Raji (cell line): ENCODE measurements around the gene LNPK.

Experiments used
- POLR2A ChIP-seq: IDR thresholded peaks from 2 replicates; pipeline ENCODE4 v1.6.1; 2011; ENCODE audit warnings: low read depth, low read length, control low read depth; ENCODE audit not compliant: insufficient read depth

The LNPK gene

DNA sequence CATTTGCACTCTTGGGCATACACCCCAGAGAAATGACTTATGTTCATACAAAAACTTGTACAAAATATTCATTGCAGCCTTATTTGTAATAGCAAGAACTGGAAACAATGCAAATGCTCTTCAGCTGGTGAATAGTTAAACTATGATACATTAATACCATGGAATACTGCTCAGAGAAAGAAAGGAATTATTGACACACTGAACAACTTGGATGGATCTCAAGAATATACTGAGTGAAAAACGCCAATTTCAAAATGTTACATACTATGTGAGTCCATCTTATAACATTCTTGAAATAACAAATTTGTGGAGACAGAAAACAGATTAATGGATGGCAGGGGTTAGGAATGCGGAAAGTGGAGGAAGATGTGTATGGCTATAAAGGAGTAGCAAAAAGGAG lies 17.2 kb downstream of the LNPK start:
- no peak for TF ChIP-seq POLR2A

DNA sequence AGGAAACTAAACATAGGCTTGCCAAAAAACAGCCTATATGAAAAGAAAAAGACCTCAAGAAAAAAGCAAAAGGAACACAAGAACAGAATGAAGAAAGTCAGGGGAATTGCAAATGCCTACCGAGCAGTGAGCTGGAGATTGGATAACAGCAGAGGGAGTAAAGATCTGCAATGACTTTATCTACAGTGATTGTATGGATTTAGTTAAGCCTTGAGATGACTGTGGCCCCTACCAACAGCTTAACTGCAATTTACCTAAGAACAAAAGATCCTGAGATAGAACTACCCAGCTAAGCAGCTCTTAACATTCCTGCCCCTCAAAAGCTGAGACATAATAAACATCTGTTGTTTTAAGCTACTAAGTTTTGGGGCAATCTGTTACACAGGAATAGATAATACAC lies 20.5 kb downstream of the LNPK start:
- TF ChIP-seq POLR2A, result no peak

DNA sequence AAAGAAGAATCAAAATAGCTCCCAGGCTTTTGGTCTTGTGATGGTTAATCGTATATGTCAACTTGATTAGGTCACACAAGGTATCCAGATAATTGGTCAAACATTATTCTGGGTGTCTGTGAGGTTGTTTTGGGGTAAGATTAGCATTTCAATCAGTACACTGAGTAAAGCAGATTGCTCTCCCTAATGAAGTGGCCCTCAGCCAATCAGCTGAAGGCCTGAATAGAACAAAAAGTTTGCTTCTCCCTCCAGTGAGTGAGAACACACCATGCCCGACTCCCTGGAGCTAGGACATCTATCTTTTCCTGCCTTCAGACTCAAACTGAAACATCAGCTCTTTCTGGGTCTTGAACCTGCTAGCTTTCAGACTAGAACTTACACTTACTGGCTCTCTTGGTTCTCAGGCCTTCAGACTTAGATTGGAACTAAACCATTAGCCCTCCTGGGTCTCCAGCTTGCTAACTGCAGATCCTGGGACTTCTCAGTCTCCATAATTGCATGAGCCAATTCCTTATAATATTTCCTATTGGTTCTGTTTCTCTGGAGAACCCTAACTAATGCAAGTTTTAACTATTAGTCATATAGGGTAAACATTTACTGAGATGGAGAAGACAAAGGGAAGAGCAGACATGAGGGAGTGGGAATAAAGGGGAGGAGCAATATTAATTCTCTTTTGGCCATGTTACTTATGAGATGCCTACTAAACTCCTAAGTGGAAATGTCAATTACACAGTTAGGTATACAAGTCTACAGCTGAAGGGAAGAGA lies 25.5 kb downstream of the LNPK start:
- no peak for TF ChIP-seq POLR2A

DNA sequence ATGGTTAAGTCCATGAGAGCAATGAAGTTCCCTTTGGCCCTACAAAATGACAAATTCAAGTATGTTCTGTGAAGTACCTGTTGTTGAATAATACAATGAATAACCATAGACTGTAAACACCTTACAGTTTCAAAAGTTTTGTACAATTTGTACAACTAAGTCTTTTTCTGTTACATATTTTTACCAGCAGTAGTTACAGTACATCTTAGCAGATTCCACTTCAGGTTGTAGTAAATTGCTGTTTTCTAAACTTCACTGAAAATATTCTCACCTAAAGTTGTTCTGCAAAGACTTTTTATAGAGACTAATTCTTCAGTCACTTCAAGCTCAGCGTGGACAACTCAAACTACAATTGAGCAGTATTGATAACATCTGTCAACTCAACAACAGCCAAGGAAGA lies 28.7 kb downstream of the LNPK start:
- TF ChIP-seq POLR2A, result no peak

DNA sequence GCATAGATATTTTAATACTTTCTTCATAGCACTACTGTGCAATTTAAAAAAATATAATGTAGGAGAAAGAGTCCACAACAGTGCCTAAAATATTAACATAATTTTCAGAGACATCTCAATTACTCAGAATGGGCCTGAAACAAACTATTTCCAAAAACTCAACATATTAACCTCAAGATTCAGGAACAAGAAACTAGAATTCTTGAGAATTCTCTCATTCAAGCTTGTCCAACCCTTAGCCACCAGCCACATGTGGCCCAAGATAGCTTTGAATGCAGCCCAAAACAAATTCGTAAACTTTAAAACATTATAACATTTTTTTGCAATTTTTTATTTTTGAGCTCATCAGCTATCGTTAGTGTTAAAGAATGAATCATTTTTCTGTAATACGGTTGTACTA lies 35.2 kb downstream of the LNPK start:
- TF ChIP-seq POLR2A, result no peak

DNA sequence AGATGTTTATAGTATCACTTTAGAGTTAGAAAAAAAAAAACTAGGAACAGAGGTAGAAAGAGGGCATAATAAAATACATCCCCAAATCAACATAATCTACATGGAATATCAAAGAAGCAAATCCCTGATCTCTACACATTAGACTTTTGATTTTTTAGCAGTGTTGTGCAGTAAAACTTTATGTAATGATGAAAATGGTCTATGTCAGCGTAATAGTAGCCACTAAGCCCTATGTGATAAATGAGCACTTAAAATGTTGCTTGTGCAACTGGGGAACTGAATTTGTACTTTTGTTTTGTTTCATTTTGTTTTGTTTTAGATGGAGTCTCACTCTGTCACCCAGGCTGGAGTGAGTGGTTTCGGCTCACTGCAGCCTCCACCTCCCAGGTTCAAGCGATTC lies 36.3 kb downstream of the LNPK start:
- no peak for TF ChIP-seq POLR2A

DNA sequence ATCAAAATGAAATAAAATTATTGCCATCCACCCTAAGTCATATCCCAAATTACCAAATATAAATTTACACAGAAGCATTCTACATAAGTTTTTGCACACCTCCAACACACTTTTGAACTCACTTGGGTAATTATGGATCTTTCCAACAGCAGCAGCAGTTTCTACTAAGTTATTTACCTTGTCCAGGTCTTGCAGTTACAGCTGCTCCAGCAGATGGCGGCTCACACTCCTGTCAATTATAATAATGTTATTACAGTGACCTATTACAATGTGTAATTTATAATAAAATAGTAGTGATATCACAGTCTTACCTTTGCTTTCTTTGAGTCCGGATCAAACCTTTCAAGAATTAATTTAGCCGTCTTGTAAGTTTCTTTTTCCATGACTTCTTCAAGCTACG lies 37.9 kb downstream of the LNPK start:
- no peak for TF ChIP-seq POLR2A

DNA sequence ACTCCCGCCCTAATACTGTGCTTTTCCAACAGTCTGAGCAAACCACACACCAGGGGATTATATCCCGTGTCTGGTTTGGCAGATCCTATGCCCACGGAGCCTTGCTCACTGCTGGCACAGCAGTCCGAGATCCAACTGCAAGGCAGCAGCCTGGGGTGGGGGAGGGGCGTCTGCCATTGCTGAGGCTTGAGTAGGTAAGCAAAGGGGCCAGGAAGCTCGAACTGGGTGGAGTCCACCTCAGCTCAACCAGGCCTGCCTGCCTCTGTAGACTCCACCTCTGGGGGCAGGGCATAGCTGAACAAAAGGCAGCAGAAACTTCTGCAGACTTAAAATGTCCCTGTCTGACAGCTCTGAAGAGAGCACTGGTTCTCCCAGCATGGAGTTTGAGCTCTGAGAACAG lies 44.2 kb downstream of the LNPK start:
- TF ChIP-seq POLR2A, result no peak

DNA sequence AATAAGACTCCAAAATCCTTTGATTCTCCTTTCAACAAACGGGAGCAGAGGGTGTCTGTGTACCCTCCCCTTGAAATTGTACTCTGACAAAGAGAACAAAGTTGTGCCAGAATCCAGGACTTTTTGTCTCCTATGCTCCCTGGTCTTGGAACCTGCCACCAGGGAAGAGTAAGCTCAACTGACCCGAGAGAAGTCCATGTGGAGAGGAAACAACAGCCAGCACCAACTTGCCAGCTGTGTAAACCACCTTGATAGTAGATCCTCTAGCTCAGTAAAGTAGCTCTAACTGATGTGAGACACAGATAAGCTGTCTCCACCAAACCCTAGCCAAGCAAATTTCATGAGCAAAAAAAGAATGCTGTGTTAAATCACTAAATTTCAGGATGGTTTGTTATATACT lies 46.9 kb downstream of the LNPK start:
- TF ChIP-seq POLR2A, result no peak

DNA sequence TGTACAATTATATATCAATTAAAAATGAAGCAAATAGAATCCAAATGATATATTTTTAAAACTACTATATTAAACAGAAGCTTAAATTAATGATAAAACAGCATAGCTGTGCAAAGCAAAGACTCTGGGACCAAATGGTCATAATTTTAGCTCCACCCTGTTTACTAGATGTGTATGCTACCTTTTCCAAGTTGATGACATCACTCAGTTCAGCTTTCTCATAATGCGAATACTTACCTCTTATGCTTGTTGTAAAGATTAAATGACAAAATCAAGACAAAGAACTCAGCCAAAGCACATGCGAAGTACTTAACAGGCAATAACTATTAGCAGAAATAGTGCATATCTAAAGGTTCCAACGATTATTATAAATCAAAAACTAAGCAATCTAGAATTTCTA lies 51.6 kb downstream of the LNPK start:
- TF ChIP-seq POLR2A, result no peak

DNA sequence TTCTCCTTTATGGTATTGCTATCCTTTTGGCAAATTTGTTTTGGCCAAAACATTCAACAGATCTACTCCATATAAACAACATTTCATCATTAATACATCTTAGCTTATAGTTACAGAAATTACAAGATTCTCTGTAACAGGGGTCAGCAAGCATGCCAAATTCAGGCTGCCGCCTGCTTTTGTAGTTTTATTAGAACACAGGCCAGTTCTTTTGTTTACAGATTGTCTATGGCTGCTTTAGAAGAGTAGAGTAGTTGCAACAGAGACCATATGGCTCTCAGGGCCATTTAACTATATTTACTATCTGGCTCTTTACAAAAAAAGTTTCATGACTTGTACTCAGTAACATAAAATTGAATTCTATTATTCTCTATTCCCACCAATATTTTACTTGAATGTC lies 53.9 kb downstream of the LNPK start:
- no peak for TF ChIP-seq POLR2A

DNA sequence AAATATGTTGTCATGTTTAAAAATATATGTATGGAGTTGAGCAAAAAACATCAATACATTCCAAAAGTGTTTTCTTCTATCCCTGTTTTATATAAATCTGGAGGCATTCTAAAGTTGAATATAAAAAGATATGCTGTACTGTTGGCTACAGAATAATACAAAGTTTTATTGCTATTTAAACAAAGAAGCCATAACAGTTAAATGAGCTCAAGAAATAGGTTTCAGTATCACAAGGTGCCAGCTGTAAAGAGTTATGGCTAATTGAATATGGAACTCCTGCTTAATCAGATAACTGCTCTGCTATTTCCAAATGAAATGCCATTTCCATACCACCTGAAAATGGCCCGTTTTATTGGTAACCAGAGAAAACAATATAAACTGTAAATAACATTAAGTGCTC lies 55.0 kb downstream of the LNPK start:
- TF ChIP-seq POLR2A, result no peak

DNA sequence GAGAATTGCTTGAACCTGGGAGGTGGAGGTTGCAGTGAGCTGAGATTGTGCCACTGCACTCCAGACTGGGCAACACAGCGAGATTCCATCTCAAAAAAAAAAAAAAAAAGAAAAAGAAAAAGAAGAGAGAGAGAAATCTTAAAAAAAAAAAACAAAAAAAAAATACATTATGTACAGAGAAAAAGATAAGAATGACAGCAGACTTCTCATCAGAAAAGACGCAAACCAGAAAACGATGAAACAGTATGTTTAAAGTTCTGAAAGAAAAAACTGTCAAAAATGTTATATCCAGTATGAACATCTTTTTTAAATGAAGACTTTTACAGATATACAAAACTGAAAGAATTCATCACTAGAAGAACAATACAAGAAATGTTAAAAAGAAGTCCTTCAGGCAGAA lies 60.4 kb downstream of the LNPK start:
- TF ChIP-seq POLR2A, result no peak

DNA sequence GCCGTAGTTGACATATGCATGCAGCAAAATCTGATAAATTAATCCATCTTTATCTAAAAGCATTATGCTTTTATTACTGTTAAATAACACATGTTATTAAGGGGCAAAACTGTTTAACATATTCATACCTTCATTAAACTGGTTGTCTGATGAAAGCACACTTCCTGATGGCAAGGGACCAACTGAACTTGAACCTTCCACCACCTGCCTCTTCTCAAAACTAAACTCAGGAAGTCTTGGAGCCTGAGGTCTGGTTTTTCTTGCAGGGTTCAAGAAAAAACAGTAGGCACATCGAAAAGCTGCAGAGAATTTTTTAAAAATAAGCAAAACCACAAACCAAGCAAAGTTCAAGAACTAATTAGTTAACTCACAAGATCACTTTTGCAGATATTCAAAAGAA lies 64.9 kb downstream of the LNPK start:
- TF ChIP-seq POLR2A, result no peak

DNA sequence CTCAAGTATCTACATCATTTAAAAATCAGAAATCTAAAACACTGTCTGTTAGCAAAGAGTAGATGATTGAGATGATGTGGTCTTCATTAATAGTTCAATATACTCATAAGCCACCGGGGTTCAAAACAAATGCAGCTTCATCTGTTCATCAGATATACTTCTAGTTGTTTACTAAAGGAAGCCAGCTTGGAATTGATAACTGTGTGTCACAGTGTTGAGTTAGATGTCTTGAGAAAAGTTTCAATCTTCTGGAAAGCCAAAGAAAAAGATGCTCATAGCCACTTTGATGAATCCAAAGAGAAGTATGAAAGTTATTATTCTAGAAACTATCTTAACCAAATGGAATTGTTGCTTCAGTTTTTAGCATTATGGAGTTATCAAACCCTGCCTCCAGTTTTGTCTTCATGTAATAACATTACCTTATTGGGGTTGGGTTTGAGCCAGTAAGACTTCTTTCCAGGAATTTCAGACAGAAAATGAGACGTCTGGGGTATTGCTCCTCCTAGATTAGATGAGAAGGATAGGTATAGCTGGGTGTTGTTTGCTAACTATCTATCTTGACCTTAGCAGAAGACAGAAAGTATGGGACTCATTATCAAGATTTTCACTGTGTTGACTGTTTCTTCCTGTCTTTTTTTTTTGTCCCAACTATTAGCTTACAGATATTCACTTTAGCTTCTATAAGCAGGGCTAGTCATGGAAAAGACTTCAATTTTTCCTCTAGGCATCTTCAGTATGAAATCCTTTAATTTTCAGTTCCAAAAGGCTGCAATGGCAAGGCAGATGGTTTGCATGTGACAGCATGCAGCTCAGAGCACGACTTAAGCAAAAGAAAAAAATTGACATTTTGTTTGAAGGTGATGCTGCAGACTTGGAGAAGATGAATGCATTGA lies 66.5 kb downstream of the LNPK start:
- no peak for TF ChIP-seq POLR2A

DNA sequence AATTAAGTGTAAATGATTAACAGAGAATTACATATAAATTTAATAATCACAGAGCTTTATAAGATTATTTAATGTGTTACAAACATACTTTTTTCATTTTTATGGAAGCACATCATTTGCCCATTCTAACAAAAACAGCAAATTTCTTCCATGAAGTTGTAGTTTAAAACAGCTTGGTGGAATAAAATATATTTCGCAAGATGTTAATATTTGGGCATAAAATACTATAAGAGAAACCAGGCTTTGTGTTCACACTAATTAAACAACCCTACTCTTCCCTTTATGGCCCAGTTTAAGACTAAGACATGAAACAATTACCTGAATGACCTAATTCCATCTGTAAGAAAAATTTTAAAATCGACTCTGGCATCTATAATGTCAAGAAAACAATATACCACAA lies 69.4 kb downstream of the LNPK start:
- TF ChIP-seq POLR2A, result no peak
